ENCODE data around the gene ATP11B. TPM values are rescaled to one million over a fixed set of nuclear protein-coding genes. Genes with fewer than 3 reads are reported as not detected.
A peak's percentile ranks its signal among the peaks of the same experiment; 100 is the strongest.

Gene ATP11B
- 58.7 TPM for total RNA-seq

- peak; percentile 95 for ATAC-seq
- intact Hi-C loops (cut with DNase I) = no loop called here
- DNase-seq (ENCODE audit: low spot score) = peak; percentile 83
Observed at GRCh38 chr3:182792901-182793662, at the start of gene ATP11B. Gene ATP11B, plus strand, starts transcription at chr3:182793504. Its CDS starts 256 bp downstream, at chr3:182793760.

GRCh38 chr3:182746959-182747358, 46.3 kb upstream of the ATP11B start:
- intact Hi-C loops (cut with DNase I) = no loop called here
- no peak for DNase-seq (ENCODE audit: low spot score)
- no peak for ATAC-seq

- DNase-seq (ENCODE audit: low spot score) = no peak
- intact Hi-C loops (cut with DNase I) = no loop called here
- ATAC-seq = no peak
Observed at GRCh38 chr3:182755308-182755707, 38.0 kb upstream of the ATP11B start.

- DNase-seq (ENCODE audit: low spot score) (no peak), ATAC-seq (no peak)
- intact Hi-C loops (cut with DNase I) = no loop called here
Observed at GRCh38 chr3:182755712-182756111, 37.6 kb upstream of the ATP11B start.

- no peak for ATAC-seq
- DNase-seq (ENCODE audit: low spot score) = no peak
- intact Hi-C loops (cut with DNase I) = no loop called here
Observed at GRCh38 chr3:182760576-182761164, 32.6 kb upstream of the ATP11B start.

DNA sequence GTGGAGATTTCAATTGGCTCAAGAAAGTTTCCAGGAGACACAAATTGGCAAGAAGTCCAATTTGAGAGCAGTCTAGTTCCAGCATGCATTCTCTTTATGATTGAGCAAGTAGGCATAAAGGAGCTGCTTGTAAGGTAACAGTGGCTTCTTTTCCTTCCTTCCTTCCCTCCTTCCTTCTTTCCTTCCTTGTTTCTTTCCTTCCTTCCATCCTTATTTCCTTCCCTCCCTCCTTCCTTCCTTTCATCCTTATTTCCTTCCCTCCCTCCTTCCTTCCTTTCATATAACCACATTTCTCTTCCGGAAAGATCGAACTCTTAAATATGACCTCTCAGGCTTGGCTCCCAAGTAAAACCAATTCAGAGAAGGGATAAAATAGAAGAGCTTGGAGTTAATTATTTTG, 29.4 kb upstream of the ATP11B start:
- ATAC-seq (no peak), DNase-seq (ENCODE audit: low spot score) (no peak)
- intact Hi-C loops (cut with DNase I) = no loop called here

DNA sequence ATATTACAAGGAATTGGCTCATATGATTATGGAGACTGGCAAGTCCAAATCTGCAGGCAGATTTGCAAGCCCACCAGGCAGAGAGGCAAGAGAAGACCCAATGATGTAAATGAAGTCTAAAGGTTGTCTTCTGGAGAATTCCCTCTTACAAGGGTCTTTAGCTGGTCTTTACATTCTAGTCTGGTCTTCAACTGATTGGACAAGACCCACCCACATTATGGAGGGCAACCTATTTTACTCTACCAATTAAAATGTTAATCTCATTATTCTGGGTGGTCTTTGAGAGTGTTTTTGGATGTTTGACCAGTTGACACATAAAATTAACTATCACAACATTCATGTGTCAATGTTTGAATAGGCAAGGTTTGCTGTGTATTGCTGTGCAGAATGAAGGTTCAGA, 28.0 kb upstream of the ATP11B start:
- no peak for DNase-seq (ENCODE audit: low spot score)
- no peak for ATAC-seq
- intact Hi-C loops (cut with DNase I) = no loop called here

GRCh38 chr3:182766099-182766498, 27.2 kb upstream of the ATP11B start:
- no peak for DNase-seq (ENCODE audit: low spot score)
- intact Hi-C loops (cut with DNase I) = no loop called here
- no peak for ATAC-seq

DNA sequence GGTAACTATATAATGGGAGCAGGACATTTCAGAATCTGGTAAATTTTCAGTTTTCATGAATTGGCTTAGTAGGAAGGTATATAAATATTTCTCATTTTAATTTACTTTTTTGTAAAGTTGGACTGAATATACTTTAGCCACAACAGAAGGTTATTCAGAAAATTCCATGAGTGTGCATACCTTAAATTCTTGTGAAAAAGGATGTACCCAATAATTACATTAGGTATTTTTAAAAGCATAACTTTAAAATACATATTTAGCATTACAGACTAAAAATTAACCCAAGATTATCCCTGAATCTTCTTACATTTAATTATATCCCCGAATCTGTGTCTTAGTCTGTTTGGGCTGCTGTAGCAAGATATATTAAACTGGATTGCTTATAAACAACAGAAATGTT, 24.9 kb upstream of the ATP11B start:
- no peak for DNase-seq (ENCODE audit: low spot score)
- ATAC-seq = no peak
- intact Hi-C loops (cut with DNase I) = no loop called here

GRCh38 chr3:182769673-182770072, 23.6 kb upstream of the ATP11B start:
- no peak for DNase-seq (ENCODE audit: low spot score)
- no peak for ATAC-seq
- intact Hi-C loops (cut with DNase I) = no loop called here

GRCh38 chr3:182782149-182782548, 11.2 kb upstream of the ATP11B start:
- intact Hi-C loops (cut with DNase I) = no loop called here
- DNase-seq (ENCODE audit: low spot score) (no peak), ATAC-seq (no peak)

GRCh38 chr3:182783106-182783505, 10.2 kb upstream of the ATP11B start:
- ATAC-seq (no peak), DNase-seq (ENCODE audit: low spot score) (no peak)
- intact Hi-C loops (cut with DNase I) = no loop called here

- DNase-seq (ENCODE audit: low spot score) (no peak), ATAC-seq (no peak)
- intact Hi-C loops (cut with DNase I) = no loop called here
Observed at GRCh38 chr3:182784542-182784941, 8.8 kb upstream of the ATP11B start.

- ATAC-seq = no peak
Observed at GRCh38 chr3:182785142-182785541, 8.2 kb upstream of the ATP11B start.

DNA sequence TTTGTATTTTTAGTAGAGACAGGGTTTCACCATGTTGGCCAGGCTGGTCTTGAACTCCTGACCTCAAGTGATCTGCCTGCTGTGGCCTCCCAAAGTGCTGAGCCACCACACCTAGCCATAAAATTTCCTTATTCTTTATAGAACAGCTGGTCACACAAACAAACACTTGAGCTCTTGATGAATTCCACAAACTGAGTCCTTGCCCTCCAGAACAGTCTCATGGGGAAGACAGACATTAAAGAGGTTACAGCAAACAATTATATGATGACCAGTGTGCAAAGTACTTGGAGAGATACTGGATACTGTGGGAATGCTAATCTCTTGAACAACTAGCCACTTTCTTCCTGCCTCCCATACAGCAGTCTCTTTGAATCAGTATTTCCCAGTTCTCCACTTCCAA, 7.5 kb upstream of the ATP11B start:
- no peak for ATAC-seq
- DNase-seq (ENCODE audit: low spot score) = no peak
- intact Hi-C loops (cut with DNase I) = no loop called here

More at GRCh38 chr3:182785142-182785541, 8.2 kb upstream of the ATP11B start:
- DNase-seq (ENCODE audit: low spot score) = no peak
- intact Hi-C loops (cut with DNase I) = no loop called here

GRCh38 chr3:182786564-182787196, 6.6 kb upstream of the ATP11B start:
- no peak for ATAC-seq
- DNase-seq (ENCODE audit: low spot score) = no peak
- intact Hi-C loops (cut with DNase I) = no loop called here

DNA sequence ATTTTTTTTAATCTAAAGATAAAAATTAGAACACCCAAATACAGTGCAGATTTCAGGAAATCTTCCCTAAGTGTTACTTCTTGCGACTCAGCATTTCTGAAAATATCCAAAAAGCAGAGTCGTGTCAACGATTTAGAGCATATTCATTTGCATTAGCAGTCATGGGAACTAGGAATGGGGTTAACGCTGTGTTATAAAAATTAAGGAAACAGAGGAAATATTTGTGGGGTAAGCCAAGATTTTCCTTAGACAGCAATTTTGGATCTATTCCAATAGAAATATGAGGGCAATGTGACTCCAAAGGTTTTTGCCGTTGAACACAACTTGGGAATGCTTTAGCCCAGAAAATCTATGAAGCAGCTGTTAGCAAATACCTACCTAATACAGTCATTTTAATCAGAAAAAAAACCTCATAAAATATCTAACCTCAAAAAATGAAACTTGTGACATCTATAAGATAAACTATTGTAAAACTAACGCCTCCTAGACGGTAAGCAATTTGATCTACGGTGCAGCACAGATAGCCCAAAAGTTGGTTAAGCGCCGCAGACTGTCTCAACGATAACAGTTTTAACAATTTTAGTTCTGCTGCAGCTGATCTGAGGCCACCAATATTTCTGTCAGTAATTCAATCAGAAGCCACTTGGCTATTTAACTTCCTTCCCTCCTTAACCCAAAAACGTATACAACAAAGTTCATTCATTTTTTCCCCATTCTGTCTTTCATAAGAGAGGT, 5.8 kb upstream of the ATP11B start:
- no peak for ATAC-seq
- intact Hi-C loops (cut with DNase I) = no loop called here
- DNase-seq (ENCODE audit: low spot score) = no peak

DNA sequence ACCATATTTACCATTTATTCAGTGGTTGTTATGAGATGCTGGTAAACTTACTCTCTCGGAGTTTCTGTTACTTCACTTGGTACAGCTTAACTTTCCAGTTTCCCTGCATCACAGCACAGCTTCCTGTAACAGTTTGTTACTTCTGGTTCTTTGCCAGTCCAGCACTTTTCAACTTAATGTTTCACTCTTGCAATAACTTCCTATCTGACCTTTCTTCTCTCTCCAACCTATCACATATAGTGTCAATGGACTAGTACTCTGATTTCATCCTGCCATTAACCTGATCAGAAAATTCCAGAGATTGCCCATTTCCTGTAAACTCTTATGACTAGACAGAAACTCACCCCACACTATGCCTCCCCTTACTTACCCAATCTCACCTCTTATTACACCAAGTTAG, 3.9 kb upstream of the ATP11B start:
- intact Hi-C loops (cut with DNase I) = no loop called here
- DNase-seq (ENCODE audit: low spot score) = no peak
- no peak for ATAC-seq

DNA sequence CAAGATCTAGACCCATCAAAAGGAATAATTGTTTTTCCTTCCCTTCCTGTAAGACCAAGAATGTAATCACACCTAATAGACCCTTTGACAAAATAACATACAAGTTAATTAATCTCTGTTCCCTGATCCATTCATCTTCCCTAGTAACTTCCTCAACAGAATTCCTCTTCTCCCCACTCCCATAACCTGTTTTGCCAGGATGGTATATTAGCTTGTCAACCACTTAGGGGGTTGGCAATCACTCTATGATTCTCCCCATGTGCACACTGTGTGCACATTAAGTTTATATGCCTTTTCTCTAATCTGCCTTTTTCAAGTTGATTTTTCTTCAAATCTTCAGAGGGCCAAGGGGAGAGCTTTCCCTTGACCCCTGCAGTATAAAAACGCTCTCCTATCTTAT, 2.7 kb upstream of the ATP11B start:
- intact Hi-C loops (cut with DNase I) = no loop called here
- DNase-seq (ENCODE audit: low spot score) = no peak
- no peak for ATAC-seq
